HL-60/S4 treated with phorbol 12-myristate 13-acetate at 8.2 ng/mL for 4 days and 3 days (cell line): ENCODE data around the gene ADGRD1.
"Not testable (repeated sequence)": the region's sequence is repeated elsewhere in the genome, so short reads cannot be mapped to it uniquely, and the experiment has no call there.

Experiments used
- in situ Hi-C: fragments of 300-500 bp; cut with MboI; formaldehyde crosslinking; loops from 2 replicates; pipeline ENCODE4 v1.15.0; 2022; ENCODE audit warnings: low sequenced_read_pairs

ADGRD1 gene

DNA sequence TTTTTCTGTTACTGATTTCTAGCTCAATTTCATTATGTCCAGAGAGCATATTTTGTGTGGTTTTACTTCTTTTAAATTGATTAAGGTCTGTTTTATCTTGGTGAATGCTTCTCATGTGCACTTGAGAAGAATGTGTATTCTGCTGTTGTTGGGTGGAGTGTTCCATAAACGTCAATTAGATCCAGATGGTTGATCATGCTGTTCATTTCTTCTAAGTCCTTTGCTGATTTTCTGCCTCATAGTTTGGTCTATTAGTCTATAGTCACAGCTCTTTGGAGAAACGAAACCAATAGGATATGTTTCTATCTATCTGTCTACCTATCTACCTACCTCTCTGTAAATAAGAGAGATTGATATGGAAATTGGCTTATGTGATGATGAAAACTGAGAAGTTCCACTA lies 17.1 kb upstream of the ADGRD1 start:
- in situ Hi-C loops, result no loop called here

DNA sequence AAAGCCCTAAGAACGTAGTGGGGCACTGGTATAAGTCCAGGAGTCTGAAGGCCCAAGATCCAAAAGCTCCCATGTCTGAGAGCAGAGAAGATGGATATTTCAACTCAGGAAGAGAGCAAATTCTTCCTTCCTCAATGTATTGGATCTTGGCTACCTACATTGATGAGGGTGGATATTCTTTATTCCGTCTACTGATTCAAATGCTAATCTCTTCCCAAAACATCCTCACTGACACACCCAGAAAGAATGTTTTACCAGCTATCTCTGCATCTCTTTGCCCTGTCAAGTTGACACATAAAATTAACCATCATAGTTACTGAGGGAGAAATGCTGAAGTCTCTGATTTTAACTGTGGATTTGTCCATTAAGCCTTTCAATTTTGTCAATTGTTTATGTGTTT lies 16.6 kb upstream of the ADGRD1 start:
- in situ Hi-C loops, result no loop called here

DNA sequence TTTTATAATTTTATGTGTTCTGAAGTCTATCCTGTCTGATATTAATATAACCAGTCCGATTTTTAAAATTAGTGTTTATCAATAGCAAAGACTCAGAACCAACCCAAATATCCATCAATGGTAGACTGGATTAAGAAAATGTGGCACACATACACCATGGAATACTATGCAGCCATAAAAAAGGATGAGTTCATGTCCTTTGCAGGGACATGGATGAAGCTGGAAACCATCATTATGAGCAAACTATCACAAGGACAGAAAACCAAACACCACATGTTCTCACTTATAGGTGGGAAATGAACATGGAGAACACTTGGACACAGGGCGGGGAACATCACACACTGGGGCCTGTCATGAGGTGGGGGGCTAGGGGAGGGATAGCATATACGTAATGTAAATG lies 16.2 kb upstream of the ADGRD1 start:
- in situ Hi-C loops, result not testable (repeated sequence)

DNA sequence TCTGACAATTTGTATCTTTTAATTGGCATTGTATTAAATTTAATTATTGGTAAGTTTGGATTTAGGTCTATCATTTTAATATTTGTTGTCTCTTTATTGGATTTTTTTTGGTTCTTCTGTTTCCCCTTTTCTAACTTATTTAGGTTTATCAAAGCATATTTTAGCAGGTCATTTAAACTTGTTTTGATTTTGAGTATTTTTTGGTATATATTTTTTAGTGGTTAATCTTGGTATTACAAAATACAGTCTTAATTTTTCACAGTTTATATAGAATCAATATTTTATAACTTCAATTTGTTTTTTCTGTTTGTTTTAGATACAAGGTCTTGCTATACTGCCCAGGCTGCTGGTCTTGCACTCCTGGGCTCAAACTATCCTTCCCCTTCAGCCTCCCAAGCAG lies 15.5 kb upstream of the ADGRD1 start:
- in situ Hi-C loops, result no loop called here

DNA sequence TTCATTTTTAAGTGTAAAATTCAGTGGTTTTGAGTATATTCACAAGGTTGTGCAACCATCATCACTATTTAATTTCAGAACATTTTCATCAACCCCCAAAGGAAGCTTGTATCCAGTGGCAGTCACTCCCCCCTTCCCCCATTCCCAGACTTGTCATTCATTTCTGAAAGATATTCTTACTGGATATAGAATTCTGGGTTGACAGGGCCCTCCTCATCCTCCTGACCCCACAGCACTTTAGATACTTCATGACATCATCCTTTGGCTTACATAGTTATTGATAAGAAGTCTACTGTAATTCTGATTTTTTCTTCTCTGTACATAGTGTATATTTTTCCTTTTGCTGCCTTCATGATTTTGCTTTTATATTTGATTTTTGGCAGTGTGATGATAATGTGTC lies 8.8 kb upstream of the ADGRD1 start:
- in situ Hi-C loops, result no loop called here

DNA sequence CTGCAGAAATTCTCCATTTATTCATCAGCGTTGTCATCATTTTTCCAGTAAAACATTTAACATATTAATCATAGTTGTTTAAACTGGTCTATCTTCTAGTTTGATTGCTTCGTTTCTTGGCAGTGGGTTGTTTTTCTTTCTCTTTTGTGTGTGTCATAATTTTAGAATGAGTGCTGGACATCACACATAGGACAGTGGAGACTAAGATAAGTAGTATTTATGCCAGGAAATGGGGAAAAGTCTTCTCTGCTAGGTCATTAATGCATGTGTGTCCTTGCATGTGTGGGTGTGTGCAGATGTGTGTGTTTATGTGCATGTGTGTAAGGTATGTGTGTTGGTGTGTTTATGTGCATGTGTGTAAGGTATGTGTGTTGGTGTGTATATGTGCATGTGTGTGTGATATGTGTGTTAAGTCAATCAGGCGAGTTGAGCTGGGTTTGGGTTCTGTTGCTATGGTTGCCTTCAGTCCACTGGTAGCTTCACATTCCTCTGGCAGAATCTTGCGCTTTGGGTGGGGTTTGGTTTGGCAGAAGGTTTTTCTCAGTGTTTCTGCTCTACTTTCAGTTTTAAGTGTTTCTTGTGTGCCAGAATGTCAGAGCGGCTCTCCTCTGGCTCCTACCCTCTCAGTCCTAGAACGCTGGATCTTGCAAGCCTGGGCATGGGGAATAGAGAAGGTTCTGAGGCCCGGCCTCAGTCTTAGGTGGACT lies 7.8 kb upstream of the ADGRD1 start:
- in situ Hi-C loops, result no loop called here

DNA sequence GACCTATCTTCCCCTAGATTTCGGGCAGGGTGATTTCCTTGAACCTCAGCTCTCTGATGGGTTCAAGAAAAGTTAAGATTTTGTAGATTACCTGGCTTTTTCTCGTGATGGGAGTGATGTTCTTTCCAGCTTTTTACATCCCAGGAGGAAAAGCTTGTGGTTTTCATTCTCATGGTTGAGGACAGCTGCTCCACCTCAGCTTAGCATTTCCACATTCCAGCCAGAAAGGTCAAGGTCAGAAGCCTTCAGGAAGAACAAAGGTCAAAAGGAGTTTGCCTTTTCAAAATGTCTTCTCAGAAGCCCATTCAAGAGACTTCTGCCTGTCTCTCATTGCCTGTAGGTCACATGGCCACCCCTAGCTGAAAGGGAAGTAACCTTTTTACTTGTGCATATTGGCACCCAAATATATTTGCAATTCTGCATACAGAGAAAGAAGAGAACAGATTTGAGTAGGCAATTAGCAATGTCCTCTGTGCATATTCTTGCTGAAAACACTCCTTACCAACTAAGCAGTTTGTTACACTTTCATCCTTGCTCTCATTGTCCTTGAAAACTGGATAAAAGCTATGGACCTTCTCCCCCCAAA lies 6.6 kb upstream of the ADGRD1 start:
- in situ Hi-C loops, result no loop called here

DNA sequence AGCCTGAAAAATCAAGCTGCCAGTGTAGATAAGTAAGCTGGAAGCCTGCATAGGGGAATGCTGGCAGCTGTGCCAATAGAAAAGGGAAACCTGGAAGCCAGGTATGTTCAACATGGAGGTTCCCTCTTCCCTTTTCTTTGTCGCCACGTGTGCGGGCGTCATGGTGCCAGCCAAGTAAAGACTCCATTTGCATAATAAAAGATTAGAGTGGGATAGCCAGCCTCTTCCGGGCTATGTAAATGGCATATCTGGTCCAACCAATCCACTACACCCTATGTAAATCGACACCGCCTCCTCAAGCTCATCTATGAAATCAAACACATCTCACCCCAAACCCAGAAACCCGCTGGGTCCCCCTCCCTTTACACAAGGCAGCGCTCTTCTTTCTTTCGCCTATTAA lies 5.6 kb upstream of the ADGRD1 start:
- in situ Hi-C loops, result no loop called here

DNA sequence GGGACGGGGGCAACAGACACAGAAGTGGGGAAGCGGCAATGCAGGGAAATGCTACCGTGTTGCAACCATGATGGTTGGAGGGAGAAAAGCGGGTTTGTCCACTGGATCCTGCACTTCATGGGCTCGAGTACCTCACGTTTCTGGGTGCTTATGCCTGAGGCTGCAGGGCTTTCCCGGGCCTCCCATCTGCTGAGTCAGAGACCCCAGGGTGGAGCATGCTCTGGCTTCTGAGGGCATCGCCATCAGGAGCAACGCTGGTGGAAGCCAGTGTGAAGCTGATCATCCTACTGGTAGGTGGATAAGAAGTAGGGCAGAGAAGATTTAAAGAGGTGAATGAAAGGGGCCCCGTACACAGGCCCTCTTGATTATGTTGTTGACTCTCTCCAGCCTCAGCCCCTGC lies 5.0 kb upstream of the ADGRD1 start:
- in situ Hi-C loops, result no loop called here

DNA sequence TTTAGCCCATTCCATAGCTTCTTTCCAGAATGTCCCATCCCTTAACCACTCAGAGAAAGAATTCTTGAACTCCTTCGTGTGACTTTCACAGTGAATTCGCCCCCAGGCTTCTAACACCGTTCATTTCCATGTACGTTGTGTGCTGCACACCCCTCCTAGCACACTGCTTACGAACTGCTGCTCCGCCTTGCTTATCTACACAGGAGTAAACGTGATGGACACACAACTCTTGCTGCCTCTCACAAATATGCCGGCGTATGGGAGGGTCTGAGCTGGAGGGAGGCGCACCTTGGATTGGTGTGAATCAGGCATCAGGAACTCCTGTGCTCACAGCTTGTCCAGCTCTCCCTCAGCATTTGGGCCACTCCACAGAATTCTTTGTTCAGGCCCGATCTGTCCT lies 3.9 kb upstream of the ADGRD1 start:
- in situ Hi-C loops, result no loop called here

DNA sequence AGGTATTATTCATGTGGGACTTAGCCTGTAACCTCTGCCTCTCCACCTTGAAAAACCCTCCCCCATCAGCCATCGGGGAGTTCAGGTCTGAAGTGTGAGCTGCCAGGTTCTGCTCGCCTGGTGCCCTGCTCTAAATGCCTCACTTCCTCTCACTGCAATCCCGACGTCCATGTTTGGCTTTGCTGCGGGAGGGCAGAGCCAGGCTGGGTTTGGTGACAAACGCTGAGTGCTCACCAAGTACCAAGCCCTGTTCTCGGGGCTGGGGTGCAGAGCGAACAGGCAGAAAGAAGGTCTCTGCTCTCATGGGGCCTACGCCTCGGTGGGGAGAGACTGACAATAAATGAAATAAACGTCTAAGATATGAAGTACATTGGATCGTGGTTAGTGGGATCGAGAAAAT lies 2.1 kb upstream of the ADGRD1 start:
- in situ Hi-C loops, result no loop called here

DNA sequence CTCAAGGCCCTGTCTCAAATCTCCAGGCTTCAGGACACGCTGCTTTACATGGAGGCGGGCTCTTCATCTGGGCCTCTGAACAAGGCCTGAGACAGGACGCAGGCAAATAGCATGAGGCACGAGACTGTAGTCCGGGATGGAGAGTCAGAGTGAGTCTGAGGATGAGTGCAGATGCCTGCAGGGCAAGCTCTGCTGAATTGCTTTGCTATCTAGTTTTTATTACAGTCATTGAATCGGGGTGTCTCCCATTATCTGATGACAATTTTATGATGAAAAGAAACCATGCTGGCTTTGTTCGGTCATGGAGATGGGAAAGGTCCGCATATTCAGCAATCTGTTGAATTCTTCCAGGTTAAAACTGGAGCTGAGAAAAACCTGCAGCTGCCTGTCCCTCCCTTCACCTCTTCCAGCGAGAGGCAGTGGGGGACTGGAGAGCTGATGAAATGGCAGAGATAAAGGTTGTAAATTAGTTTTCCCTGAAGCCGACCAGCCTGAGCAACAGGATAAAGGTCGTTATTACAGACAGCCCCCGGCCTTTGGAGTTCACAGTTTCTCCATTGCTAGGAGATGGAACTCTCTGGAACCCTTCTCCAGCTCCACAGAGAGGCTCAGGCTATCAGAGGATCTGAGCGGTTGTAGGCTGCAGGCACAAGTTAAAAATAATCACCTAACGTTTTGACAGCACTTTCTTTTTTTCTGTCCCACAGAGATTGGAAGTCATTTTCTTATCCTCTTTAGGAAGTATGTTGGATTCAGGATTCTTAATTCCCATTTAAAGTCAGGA lies 1.3 kb upstream of the ADGRD1 start:
- in situ Hi-C loops, result no loop called here

DNA sequence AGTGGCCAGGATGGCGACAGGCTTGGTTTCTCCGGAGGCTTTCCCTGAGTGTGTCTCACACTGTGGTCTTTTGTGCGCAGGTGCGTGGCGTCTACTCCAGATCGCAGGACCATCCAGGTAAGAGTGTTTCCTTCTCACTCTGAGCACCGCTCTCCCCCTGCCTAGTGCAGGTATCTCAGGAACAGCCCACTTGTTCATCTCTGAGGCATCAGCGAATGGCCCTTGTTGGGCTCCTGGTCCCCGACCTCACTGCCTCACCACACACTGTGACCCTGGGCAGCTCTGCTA lies 781 bp downstream of the ADGRD1 start:
- in situ Hi-C loops, result no loop called here

DNA sequence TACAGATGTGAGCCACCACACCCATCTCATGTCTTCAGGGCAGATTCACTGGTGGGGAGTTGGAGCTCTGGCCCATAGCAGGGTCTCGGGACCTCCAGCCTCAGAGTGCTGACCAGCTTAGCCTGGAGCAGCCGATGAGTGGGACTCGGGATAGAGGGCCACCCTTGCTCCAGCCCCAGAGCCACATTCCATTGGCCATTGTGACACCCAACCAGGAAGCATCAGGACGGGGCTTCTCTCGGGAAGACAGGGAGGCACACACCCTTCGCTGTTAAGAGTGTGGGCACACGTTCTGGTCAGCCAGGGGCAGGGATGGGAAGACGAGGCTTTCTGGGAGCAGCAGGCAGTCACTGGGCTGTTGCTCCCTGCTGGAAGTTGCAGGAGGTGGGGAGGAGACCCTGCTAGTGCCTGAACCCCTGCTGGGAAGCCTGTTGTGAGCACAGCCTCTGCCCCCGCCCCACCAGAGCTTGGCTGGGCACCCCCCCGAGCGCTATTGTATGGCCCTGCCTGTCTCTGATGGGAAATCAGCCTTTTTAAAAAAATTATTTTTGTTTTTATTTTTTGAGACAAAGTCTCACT lies 1.6 kb downstream of the ADGRD1 start:
- in situ Hi-C loops, result no loop called here

DNA sequence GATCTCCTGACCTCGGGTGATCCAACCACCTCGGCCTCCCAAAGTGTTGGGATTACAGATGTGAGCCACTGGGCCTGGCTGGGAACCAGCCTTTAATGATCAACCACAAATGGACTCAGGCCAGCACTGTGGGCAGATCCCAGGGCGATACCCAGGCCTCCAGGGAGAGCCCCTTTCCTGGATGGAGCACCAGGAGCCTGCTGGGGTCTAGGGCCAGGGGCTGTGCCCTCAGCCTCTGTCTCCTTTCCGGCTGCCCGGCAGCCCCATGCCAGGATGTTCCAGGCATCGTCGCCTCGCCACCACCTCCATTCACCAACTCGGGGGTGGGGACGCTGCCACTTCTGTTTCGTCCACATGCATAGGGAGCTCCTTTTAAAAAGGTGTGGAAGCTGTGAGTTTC lies 2.3 kb downstream of the ADGRD1 start:
- in situ Hi-C loops, result no loop called here

DNA sequence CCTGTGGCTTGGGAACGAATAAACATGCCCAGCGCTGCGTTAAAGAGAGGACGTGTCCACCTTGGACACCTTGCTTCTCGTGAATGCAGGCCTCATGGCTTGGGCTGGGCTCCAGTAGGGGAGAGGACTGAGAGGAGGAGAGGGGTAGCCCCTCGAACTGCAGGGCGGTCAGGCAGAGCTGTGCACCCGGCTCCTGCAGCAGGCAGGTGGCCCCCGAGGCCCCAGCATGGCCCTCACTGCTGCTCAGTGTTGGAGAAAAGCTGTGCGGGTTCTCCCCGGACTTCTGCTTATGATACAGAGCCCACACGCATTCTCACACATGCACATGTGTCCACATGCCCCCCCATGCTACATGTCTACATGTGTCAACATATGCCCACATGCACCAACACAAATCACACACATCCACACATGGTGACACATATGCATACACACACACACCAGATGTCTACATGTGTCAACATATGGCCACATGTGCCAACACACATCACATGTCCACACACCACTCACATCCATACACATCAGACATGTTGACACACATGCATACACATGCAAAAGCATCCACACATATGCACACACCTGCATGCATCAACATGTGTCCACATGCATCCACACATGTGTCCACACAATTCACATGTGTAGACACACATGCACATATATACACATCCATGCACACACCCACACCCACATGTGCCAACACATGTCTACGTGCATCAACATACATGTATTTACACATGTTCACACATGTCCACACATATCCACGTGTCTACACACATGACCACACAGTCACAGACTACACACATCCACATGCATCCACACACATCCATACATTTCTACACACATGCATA lies 3.0 kb downstream of the ADGRD1 start:
- in situ Hi-C loops, result no loop called here

DNA sequence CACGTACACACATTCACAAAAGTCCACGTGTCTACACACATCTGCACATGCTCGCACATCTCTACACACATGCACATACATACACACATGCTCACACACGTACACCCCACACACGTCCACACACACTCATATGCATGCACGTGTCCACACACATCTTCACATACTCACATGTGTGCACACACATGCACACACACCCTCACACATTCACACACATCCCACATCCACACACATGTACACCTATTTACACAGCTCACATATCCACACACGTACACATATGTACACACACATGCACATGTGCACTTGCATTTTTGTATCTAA lies 3.6 kb downstream of the ADGRD1 start:
- in situ Hi-C loops, result no loop called here

DNA sequence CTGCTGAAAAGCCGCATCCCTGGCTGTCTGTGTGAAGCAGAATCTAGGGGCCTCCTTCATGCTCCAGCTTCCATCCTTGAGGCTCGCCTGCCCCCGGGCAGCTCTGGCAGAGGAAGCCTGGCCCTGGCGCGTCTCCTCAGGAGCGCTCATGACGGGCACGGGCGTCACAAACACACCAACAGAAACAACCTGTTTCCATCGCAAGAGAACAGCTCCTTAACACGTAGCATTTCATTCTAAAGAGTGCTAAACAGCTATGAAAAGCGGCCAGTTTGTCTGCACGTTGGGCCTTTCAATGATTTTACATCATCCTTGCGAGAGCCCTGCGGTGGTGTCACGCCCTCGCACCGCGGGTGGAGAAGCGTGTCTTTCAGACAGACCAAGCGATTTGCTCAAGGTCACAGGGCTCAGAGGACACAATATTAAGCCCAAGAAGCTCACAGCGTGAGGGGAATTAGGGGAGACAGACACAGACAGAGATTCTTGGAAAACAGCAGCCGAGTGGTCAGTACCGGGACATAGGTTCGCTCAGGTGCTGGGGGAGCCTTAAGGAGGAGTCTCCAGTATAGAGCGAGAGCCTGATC lies 4.9 kb downstream of the ADGRD1 start:
- in situ Hi-C loops, result no loop called here

DNA sequence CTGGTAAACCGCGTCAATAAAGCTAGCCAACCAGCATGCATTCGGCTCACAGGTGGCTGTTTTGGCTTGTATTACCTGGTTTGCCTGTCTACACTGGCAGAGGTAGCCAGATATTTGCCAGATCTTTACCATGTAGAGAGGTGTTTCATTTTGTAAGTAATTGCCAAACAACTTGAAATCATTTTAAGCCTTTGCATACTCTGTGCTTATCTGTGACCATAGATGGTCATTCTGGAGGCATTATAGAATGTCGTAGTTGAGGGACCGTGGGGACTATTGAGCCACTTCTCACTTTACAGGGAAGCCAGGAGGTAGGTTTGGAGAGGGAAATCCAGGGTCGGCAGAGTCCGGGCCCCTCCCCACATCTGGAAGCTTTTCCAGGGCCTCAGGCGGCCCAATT lies 5.9 kb downstream of the ADGRD1 start:
- in situ Hi-C loops, result no loop called here

DNA sequence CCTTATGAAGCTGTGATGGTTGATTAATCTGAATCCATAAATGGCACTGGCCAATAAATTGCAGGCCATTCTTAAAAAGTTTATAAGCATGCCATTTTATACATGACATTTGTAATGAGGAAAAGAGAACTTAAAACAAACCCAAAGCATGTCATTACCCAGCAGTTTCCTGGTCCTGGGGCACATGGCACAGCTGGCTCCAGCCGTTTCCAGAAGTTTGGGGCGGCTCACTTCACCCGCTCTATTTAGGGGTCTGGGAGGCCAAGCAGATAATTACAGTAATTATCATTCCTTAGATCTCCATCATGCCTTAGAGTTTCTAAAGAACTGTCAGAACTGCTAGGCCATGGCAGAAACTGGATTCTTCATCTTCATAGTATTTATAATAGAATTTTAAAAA lies 6.4 kb downstream of the ADGRD1 start:
- in situ Hi-C loops, result no loop called here

DNA sequence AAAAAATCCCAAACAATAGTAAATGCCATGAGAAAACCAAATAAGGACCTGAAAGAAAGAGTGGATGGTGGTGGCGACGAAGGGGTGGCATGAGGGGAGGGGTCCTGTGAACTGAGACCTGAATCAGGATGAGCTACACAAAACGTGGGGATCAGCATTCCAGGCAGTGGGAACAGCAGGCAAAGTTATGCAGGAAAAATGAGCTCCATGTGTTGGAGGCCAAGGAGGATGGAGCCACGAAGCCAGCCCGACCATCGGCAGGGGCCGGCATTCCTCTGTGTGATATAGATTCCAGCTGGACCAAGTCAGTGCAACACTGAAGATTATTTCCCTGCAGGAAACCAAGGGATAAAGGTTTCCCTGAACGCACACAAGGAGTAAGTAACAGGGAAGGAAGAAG lies 7.1 kb downstream of the ADGRD1 start:
- in situ Hi-C loops, result no loop called here
